C4-2B (cell line): ENCODE measurements around the gene BABAM2.

Experiments used
- ZFX ChIP-seq: fragments of 450-650 bp; IDR thresholded peaks from 2 replicates; pipeline ENCODE4 v1.6.1; 2017
- TF ChIP-seq, protein P1 (sequence below): fragments of 450-650 bp; conservative IDR thresholded peaks from 2 replicates; pipeline ENCODE4 v1.5.1; 2017; ENCODE audit warnings: mild to moderate bottlenecking

DNA sequence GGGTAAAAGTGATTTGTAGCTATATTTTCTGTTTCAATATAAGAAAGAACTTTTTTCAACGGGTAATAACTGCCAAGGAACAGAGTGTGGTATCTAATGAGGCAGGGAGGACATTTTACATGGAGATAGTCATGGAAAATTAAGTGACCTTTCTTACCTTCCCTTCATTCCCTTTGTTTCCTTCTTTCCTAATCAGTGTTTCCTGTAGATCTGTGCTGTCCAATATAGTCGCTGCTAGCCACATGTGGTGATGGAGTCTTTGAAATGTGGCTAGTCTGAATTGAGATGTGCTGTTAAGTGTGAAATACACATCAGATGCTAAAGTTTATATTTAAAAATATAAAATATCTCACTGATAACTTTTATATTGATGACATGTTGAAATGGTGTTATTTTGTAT is 81.8 kb downstream of the BABAM2 start:
- TF ChIP-seq, protein P1, sequence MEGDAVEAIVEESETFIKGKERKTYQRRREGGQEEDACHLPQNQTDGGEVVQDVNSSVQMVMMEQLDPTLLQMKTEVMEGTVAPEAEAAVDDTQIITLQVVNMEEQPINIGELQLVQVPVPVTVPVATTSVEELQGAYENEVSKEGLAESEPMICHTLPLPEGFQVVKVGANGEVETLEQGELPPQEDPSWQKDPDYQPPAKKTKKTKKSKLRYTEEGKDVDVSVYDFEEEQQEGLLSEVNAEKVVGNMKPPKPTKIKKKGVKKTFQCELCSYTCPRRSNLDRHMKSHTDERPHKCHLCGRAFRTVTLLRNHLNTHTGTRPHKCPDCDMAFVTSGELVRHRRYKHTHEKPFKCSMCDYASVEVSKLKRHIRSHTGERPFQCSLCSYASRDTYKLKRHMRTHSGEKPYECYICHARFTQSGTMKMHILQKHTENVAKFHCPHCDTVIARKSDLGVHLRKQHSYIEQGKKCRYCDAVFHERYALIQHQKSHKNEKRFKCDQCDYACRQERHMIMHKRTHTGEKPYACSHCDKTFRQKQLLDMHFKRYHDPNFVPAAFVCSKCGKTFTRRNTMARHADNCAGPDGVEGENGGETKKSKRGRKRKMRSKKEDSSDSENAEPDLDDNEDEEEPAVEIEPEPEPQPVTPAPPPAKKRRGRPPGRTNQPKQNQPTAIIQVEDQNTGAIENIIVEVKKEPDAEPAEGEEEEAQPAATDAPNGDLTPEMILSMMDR, result no peak
- TF ChIP-seq ZFX, result no peak
